ENCODE measurements around the gene CADM1. TPM values are rescaled to one million over a fixed set of nuclear protein-coding genes. Genes with fewer than 3 reads are reported as not detected.

Gene CADM1
- total and polyA plus RNA-seq, 9 of the 15 experiments (the other 6 are each of a cell fraction or from before 2014, with no cell fraction given) = 0.42 TPM; not detected in 8

GRCh38 chr11:115168686-115169085 is 335.5 kb downstream of the CADM1 start:
- Histone ChIP-seq H3K4me2 (ENCODE audit: insufficient read depth, low read length) (no peak overlapping the region), H3K4me1 (replicated peaks in 1 of 2; ENCODE audit: control insufficient read depth in 2 of 2, insufficient read depth in 2 of 2, low read length in 2 of 2) (no peaks in the 10 kb centered on the region), H3K27ac (ENCODE audit: extremely low read depth, low read depth, low read length) (no peak overlapping the region), H3K9me1 (ENCODE audit: control insufficient read depth, insufficient read depth, low read length) (no peaks in the 10 kb centered on the region), H3K79me2 (ENCODE audit: control insufficient read depth, insufficient read depth, low read length) (no peaks in the 10 kb centered on the region), H3K36me3 (ENCODE audit: control insufficient read depth, insufficient read depth, low read length) (no peaks in the 10 kb centered on the region), H3K27me3 (ENCODE audit: control insufficient read depth in 2 of 2, insufficient read depth in 2 of 2, low read length in 2 of 2) (peaks cover 0 to 3% of the 10 kb centered on the region in 2 experiments; a peak in 1 of 5 replicates), H2AFZ (ENCODE audit: low read depth, low read length) (no peak overlapping the region), H4K20me1 (replicated peaks; ENCODE audit: control insufficient read depth, insufficient read depth, low read length) (no peaks in the 10 kb centered on the region), H3K9ac (ENCODE audit: insufficient read depth in 1 of 2, low read depth in 2 of 2, low read length in 2 of 2) (no peak overlapping the region), H3K9me3 (replicated peaks; ENCODE audit: control insufficient read depth, insufficient read depth, low read depth, low read length) (no peaks in the 10 kb centered on the region), H3K4me3 (no peak overlapping the region)
- DNase-seq (ENCODE audit: extremely low read depth in 1 of 4, low spot score in 3 of 4) (no peak), ATAC-seq (no peak), FAIRE-seq (no peak)
- intact Hi-C loops (cut with micrococcal nuclease) = no loop called here
- ChIA-PET POLR2A (no interaction called here), CTCF (ENCODE audit: low intra/inter-chr PET ratio) (no interaction called here)
- in situ Hi-C loops (cut with MboI) = no loop called here
- 0% methylated on average over 3 of the region's 5 CpGs for WGBS (ENCODE audit: insufficient coverage, low coverage, missing lambda C conversion rate)
- TF ChIP-seq KLF16 (IDR thresholded peaks at IDR 0.05) = no peak
- TF ChIP-seq CTCF (IDR thresholded peaks at IDR 0.05 in 2 of 3, conservative IDR thresholded peaks at IDR 0.05 in 1 of 3; ENCODE audit: insufficient read depth in 2 of 3, low read depth in 1 of 3, low read length in 3 of 3) = no peak
- no peak for TF ChIP-seq SMARCE1 (IDR thresholded peaks at IDR 0.05)
- TF ChIP-seq, protein P1, sequence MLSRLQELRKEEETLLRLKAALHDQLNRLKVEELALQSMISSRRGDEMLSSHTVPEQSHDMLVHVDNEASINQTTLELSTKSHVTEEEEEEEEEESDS (CRISPR knock-in tag; IDR thresholded peaks at IDR 0.05) = no peak
- TF ChIP-seq ZSCAN29 (IDR thresholded peaks at IDR 0.05) = no peak
- TF ChIP-seq RBBP5 (IDR thresholded peaks at IDR 0.05; ENCODE audit: borderline replicate concordance, insufficient read depth, low read length, poor library complexity, severe bottlenecking) = no peak
- no peak for TF ChIP-seq SRSF1 (IDR thresholded peaks at IDR 0.05; ENCODE audit: low read depth, low read length)
- TF ChIP-seq MAZ (CRISPR knock-in tag; conservative IDR thresholded peaks at IDR 0.05 in 1 of 2, IDR thresholded peaks at IDR 0.05 in 1 of 2) = no peak
- no peak for TF ChIP-seq ILF3 (IDR thresholded peaks at IDR 0.05; ENCODE audit: borderline replicate concordance)
- TF ChIP-seq ATF1 (CRISPR knock-in tag; IDR thresholded peaks at IDR 0.05) = no peak
- no peak for TF ChIP-seq ATF1 (tag; IDR thresholded peaks at IDR 0.05)
- TF ChIP-seq PPARD (CRISPR knock-in tag; IDR thresholded peaks at IDR 0.05) = no peak
- no TSS peak for BruUV-seq (replicated peaks)

Data from K562 (cell line).